CD4-positive, alpha-beta T cell treated with Interleukin-6 for 4 hours (primary cell): ENCODE results near the gene MYO7B.

ENCODE experiments used
- DNase-seq: peaks from one replicate; pipeline ENCODE4 v3.0.0-alpha.2; 2020; ENCODE audit warnings: mixed read lengths

Gene MYO7B

DNA sequence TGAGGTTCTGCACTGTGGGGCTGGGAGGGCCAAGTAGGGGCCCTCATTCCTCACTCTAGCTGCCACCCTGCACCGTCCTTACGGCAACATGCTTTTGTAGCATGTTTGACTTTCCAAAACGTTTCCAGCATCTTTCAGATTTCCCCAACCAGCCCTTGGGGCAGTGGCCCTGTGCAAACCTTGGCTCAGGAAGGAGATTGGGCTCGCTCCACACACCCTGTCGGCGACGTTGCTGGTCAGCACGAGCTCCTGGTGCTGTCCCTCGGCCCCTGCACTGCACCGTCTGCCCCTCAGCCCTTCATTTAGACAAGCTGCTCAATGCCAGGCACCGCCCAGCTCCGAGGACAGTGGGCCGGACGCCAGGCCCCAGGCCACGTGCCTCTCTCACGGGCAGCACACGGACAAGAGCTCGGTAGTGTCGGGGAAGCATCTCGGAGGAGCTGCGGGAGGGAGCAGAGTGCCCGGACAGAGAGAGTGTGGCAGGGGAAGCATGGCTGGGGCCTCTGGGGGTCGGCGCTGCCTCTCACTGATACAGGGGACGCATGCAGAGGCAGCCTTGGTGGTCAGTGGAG is 117.4 kb downstream of the MYO7B start:
- DNase-seq, result no peak

GRCh38 chr2:127653421-127654083 is 118.1 kb downstream of the MYO7B start:
- DNase-seq, result no peak

- DNase-seq, result no peak
Observed at GRCh38 chr2:127654084-127654837, 118.8 kb downstream of the MYO7B start.

DNA sequence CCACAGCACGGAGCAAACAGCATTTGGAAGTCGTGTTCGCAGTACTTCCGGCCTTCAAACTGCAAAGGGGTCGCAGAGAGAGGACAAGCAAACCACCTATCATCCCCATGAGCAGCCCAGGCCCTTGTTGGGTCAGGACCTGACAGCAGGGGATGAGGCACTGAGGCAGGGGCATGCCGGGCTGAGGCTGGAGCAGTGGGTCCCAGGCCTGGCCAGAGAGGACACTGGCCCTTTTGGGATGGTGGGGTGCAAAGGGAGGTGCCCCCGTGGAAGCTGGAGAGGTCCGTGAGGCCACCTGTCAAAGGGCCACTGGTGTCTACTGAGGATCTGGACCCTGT is 119.3 kb downstream of the MYO7B start:
- no peak for DNase-seq

GRCh38 chr2:127655209-127656073 is 120.0 kb downstream of the MYO7B start:
- DNase-seq, result no peak

DNA sequence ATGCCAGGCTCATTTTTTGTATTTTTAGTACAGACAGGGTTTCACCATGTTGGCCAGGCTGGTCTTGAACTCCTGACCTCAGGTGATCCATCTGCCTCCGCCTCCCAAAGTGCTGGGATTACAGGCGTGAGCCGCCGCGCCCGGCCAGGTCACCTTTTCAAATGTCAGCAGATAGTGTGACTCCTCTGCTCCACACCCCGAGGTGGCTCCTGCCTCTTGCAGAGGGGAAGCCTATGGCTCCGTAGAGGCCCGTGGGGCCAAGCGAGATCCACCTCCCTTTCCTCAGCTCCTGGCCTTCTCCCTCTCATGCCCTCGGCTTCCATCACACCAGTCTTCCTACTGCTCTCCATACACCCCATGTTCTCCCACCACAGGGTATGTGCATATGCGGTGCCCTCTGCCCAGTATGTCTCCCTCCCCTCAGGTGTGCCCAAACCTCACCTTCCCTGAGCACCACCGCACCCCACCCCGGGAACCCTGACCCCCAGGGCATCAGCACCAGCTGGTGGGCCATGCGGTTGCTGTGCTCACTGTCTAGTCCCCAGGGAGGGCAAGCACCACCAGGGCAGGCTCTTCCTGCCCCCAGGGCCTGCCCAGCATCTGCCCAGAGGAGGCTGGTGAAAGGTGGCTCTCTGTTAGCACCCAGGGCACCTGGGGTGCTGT is 121.2 kb downstream of the MYO7B start:
- no peak for DNase-seq

DNA sequence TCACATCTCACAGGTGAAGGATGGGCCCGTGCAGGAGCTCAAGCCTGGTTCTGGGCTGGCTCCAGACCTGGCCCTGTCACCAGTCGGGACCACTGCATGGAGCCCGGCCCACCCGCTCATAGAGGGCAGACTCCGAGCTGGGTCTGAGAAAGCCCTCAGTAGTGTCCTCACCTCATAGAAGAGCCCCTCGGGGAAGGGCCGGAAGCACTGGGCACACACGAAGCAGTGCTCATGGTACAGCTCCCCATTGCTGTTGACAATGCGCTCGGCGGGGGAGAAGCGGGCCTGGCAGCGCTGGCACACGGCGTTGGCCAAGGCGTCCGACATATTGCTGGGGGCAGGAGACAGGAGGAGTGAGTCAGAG is 121.7 kb downstream of the MYO7B start:
- no peak for DNase-seq

DNA sequence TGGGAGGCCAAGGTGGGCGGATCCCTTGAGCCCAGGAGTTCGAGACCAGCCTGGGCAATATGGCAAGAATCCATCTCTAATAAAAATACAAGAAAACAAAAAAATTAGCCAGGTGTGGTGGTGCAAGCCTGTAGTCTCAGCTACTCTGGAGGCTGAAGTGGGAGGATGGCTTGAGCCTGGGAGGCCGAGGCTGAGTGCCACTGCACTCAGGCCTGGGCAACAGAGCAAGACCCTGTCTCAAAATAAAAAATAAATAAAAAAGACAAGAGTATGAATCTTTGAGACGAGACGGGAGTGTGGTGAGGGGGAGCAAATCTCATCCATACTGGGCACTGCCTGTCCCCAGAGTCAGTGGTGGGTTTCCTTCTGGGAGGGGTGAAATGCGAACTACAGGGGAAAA is 122.7 kb downstream of the MYO7B start:
- no peak for DNase-seq

- DNase-seq, result no peak
Observed at GRCh38 chr2:127658641-127659407, 123.3 kb downstream of the MYO7B start.

DNA sequence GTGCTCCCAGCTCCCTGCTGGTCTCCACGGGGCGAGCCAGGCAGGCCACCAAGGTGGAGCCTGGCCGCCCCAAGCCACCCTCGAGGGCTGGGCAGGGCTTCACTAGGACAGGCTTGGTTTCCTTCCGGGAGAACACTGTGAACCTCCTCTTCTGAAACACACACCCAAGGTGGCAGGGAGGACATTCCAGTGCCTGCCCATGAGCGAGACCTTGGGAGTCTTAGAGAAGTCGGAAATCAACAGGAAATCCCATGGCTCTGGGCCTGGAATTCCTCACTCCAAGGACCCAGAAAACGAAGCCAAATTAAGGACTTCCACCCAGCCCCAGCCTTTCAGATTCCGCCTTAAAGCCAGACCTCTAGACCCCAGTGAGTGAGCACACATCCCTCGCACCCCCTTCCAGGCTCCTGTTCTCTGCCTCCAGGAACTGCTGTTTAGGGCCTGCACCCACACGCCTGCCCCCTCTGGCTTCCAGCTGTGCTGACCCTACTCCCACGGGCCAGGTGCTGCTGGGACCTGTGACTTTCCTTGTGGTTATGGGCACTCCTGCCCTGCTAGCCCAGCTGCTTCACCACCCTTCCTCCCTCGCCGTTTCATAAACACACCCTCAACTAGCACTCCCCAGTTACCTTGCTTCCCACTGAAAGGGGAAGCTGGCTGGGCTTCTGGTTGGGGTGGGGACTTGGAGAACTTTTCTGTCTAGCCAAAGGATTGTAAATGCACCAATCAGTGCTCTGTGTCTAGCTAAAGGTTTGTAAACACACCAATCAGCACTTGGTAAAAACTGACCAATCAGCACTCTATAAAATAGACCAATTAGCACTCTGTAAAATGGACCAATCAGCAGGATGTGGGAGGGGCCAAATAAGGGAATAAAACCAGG is 124.2 kb downstream of the MYO7B start:
- no peak for DNase-seq

GRCh38 chr2:127660291-127660578 is 124.8 kb downstream of the MYO7B start:
- DNase-seq, result no peak

DNA sequence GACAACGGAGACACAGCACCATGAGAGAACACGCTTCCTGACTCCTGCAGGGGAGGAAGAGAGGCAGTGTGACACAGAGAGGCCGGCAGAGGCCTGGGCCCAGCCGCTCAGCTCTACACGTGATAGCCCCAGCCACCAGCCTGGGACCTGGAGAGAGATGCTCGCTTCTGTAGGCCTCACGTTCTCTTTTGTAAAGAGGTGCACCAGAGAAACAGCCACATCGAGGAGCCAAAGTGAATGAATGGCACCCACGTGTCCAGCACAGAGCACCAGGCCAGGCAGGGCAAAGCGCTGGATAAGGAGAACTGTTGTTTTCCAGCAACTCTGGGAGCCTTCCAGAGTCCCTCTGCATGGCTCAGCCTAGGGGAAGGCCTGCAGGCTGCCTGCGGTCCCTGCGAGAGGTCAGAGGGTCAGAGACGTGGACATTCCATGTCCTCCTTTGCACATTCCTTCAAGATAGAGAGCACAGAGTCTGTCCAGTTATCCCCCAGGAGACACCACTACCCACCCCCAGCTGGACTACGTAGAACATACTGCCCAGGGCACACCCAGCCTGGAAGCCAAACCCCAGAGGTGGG is 125.7 kb downstream of the MYO7B start:
- no peak for DNase-seq

DNA sequence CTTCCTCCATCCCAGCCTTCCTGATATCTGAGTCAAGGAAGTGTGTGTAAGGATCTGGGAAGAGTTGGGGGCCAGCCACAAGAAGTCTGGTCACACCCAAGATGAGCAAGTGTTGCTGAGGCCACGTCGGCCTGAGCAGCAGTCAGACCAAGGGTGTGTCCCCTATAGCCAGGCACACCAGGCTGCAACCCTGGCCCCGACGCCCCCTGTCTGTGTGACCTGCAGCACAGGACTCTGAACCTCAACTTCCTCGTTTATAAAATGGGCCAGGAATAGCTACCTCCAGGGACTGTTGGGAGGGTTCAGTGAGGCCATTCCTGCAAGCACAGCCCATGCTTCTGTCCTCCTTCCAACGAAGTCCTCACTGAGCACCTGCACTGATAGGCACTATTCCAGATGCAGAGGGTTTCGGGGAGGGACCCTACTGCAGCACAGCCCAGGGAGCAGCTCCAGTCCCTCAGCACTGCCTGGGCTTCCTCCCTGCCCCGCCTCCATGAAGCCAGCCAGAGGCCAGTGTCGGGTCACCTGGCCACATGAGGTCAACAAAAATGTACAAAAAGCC is 126.5 kb downstream of the MYO7B start:
- no peak for DNase-seq

DNA sequence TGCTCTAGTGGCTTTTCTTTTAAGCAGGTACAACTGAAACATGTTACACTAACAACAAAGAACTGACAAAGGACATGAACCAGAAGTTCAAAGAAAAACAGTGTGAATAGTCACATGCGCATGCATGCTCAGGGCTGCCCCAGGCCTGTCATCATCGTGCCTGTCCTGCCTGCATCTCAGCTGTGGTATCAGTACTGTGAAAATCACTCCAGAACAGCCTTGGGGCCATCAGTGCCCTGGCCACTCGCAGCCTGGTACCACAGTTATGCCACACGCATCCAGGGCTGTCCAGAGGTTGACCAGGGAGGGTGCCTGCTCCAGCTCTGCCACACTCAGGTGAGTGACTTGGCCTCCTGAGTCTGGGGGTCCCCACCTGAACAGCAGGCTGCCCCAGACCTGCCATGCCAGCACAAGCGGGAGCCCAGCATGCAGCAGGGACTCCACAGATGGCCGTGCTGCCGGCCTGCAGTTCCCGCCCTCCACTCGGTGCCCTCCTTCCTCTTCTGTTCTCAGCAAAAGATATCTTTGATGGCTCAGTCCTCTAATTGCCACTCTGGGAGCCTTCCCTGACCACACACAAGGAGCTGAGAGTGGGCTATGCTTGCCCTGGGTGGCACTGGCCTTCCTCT is 127.6 kb downstream of the MYO7B start:
- DNase-seq, result no peak

- DNase-seq, result no peak
Observed at GRCh38 chr2:127663566-127664064, 128.1 kb downstream of the MYO7B start.

GRCh38 chr2:127664065-127664894 is 128.8 kb downstream of the MYO7B start:
- no peak for DNase-seq

- DNase-seq, result no peak
Observed at GRCh38 chr2:127664895-127665225, 129.4 kb downstream of the MYO7B start.

DNA sequence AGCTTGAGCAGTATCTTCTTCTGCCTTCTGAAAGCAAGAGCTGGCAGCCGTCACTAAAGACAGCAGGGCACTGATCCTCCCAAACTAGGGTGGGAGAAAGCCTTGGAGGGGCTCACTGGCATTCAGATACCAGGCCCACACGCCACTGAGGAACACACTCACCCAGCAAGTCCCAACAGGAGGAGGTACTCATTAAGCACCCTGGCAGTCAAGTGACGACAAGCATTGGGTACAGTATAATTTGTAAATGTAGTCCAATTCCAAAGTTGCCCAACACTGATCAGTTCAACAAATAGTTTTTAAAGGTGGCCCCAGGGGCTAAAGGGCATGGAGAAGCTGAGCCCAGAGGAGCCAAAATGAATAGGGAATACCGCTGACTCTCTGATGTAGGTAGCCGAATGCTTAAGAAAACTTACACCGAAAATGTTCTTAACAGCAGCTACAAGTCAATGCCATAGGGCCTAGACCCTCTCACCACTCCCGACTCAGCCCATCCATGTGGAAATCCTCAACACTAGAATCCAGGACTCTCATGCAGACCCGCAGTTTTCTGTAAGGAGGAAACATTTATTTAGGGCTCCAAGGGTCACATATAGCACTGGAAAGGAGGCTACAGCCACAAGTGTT is 129.9 kb downstream of the MYO7B start:
- no peak for DNase-seq

DNA sequence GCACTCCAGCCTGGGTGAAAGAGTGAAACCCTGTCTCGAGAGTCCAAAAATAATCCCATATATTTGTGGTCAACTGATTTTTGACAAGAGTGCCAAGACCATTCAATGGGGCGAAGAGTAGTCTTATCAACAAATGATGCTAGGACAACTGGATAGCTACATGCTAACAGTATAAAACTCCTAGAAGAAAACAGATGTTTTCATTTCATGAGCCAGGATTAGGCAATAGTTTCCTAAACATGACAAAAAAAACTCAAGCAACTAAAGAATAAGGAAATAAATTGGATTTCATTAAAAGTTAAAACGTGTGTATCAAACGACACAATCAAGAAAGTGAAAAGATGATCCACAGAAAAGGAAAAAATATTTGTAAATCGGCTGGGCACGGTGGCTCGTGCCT is 133.6 kb downstream of the MYO7B start:
- no peak for DNase-seq
